Measurements from ENCODE around the gene HERPUD1.
"Not testable (repeated sequence)": the region's sequence is repeated elsewhere in the genome, so short reads cannot be mapped to it uniquely, and the experiment has no call there.

Gene HERPUD1

GRCh38 chr16:56931271-56931891 is 561 bp upstream of the HERPUD1 start:
- TF ChIP-seq ZNF565 (CRISPR knock-in tag; conservative IDR thresholded peaks at IDR 0.05; ENCODE audit: low read depth), result no peak
- TF ChIP-seq POU6F1 (CRISPR knock-in tag; IDR thresholded peaks at IDR 0.05; ENCODE audit: borderline replicate concordance, low read depth), result no peak
- TF ChIP-seq SNAI2 (CRISPR knock-in tag; IDR thresholded peaks at IDR 0.05), result 0 out of 2 replicates have a peak, but pooled peaks have one; percentile 52
- TF ChIP-seq CSDC2 (CRISPR knock-in tag; IDR thresholded peaks at IDR 0.05), result 0 out of 2 replicates have a peak, but pooled peaks have one; percentile 66
- TF ChIP-seq, protein P1, sequence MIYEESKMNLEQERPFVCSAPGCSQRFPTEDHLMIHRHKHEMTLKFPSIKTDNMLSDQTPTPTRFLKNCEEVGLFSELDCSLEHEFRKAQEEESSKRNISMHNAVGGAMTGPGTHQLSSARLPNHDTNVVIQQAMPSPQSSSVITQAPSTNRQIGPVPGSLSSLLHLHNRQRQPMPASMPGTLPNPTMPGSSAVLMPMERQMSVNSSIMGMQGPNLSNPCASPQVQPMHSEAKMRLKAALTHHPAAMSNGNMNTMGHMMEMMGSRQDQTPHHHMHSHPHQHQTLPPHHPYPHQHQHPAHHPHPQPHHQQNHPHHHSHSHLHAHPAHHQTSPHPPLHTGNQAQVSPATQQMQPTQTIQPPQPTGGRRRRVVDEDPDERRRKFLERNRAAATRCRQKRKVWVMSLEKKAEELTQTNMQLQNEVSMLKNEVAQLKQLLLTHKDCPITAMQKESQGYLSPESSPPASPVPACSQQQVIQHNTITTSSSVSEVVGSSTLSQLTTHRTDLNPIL (CRISPR knock-in tag; IDR thresholded peaks at IDR 0.05; ENCODE audit: low read depth), result no peak
- ATAC-seq, result no peak

- peak; percentile 67 for ATAC-seq
- TF ChIP-seq ZFP30 (CRISPR knock-in tag; IDR thresholded peaks at IDR 0.05) (no peak), ZC3H10 (CRISPR knock-in tag; IDR thresholded peaks at IDR 0.05) (no peak), ARNTL (CRISPR knock-in tag; IDR thresholded peaks at IDR 0.05; ENCODE audit: borderline replicate concordance, low read depth) (no peak), ESRRG (CRISPR knock-in tag; IDR thresholded peaks at IDR 0.05) (no peak), ZFP3 (CRISPR knock-in tag; IDR thresholded peaks at IDR 0.05) (no peak), RARB (CRISPR knock-in tag; IDR thresholded peaks at IDR 0.05) (no peak), CSDC2 (CRISPR knock-in tag; IDR thresholded peaks at IDR 0.05) (no peak), OSR1 (CRISPR knock-in tag; IDR thresholded peaks at IDR 0.05) (no peak), SNAI2 (CRISPR knock-in tag; IDR thresholded peaks at IDR 0.05) (no peak), PPARA (CRISPR knock-in tag; IDR thresholded peaks at IDR 0.05; ENCODE audit: borderline replicate concordance) (no peak), GLIS3 (CRISPR knock-in tag; IDR thresholded peaks at IDR 0.05) (no peak), TOX (CRISPR knock-in tag; IDR thresholded peaks at IDR 0.05; ENCODE audit: borderline replicate concordance) (no peak), ZNF8 (CRISPR knock-in tag; IDR thresholded peaks at IDR 0.05) (no peak)
- TF ChIP-seq, protein P1 (CRISPR knock-in tag; IDR thresholded peaks at IDR 0.05; ENCODE audit: low read depth), result no peak
- TF ChIP-seq, protein P2, sequence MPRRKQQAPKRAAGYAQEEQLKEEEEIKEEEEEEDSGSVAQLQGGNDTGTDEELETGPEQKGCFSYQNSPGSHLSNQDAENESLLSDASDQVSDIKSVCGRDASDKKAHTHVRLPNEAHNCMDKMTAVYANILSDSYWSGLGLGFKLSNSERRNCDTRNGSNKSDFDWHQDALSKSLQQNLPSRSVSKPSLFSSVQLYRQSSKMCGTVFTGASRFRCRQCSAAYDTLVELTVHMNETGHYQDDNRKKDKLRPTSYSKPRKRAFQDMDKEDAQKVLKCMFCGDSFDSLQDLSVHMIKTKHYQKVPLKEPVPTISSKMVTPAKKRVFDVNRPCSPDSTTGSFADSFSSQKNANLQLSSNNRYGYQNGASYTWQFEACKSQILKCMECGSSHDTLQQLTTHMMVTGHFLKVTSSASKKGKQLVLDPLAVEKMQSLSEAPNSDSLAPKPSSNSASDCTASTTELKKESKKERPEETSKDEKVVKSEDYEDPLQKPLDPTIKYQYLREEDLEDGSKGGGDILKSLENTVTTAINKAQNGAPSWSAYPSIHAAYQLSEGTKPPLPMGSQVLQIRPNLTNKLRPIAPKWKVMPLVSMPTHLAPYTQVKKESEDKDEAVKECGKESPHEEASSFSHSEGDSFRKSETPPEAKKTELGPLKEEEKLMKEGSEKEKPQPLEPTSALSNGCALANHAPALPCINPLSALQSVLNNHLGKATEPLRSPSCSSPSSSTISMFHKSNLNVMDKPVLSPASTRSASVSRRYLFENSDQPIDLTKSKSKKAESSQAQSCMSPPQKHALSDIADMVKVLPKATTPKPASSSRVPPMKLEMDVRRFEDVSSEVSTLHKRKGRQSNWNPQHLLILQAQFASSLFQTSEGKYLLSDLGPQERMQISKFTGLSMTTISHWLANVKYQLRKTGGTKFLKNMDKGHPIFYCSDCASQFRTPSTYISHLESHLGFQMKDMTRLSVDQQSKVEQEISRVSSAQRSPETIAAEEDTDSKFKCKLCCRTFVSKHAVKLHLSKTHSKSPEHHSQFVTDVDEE (CRISPR knock-in tag; IDR thresholded peaks at IDR 0.05), result no peak
Observed at GRCh38 chr16:56932721-56933619, 1.0 kb downstream of the HERPUD1 start.

- ATAC-seq, result no peak
- TF ChIP-seq TCF4 (CRISPR knock-in tag; IDR thresholded peaks at IDR 0.05; ENCODE audit: borderline replicate concordance) (peak; percentile 30; the same call in 1 of the 2 replicates), ZC3H10 (CRISPR knock-in tag; IDR thresholded peaks at IDR 0.05) (no peak)
Observed at GRCh38 chr16:56933828-56934598, 2.1 kb downstream of the HERPUD1 start.

- not testable (repeated sequence) for ATAC-seq
Observed at GRCh38 chr16:56934599-56935145, 2.7 kb downstream of the HERPUD1 start.

Measured in SK-N-SH treated with all-trans-retinoic acid at 6 μM for 48 hours (cell line).